ENCODE data around the gene SLC26A11.

GRCh38 chr17:80219013-80219762, 1.0 kb upstream of the SLC26A11 start:
- TF ChIP-seq CTCF (IDR thresholded peaks at IDR 0.05) (no peak), POLR2A (IDR thresholded peaks at IDR 0.05) (no peak)

All from transverse colon (tissue), 3 donors.